Osteocyte (in vitro differentiated cells): ENCODE data around the gene STXBP6. TPM values are rescaled to one million over a fixed set of nuclear protein-coding genes. Genes with fewer than 3 reads are reported as not detected.

Source experiments
- DNase-seq: peaks from one replicate; pipeline ENCODE4 v3.0.0; 2021; ENCODE audit warnings: mixed read lengths; ENCODE audit not compliant: unreplicated experiment; ENCODE audit errors: extremely low spot score
- H3K27ac Mint-ChIP-seq: one replicate; pipeline ENCODE4 v1.8.0; 2021; ENCODE audit warnings: mild to moderate bottlenecking, mixed read lengths; ENCODE audit not compliant: unreplicated experiment
- H3K27me3 Mint-ChIP-seq: one replicate; pipeline ENCODE4 v1.8.0; 2021; ENCODE audit warnings: mixed read lengths; ENCODE audit not compliant: unreplicated experiment
- H3K36me3 Mint-ChIP-seq: one replicate; pipeline ENCODE4 v1.8.0; 2021; ENCODE audit warnings: mixed read lengths; ENCODE audit not compliant: unreplicated experiment
- H3K4me1 Mint-ChIP-seq: one replicate; pipeline ENCODE4 v1.8.0; 2021; ENCODE audit warnings: mixed read lengths; ENCODE audit not compliant: unreplicated experiment
- H3K4me3 Mint-ChIP-seq: one replicate; pipeline ENCODE4 v1.8.0; 2021; ENCODE audit warnings: mild to moderate bottlenecking, moderate library complexity, mixed read lengths; ENCODE audit not compliant: unreplicated experiment
- H3K9me3 Mint-ChIP-seq: one replicate; pipeline ENCODE4 v1.8.0; 2021; ENCODE audit warnings: mixed read lengths; ENCODE audit not compliant: unreplicated experiment
- total RNA-seq: library from RNA; stranded (reverse); gene quantifications from 2 replicates; pipeline ENCODE4 v1.2.1, GENCODE V29; 2021
- TF ChIP-seq, protein P1 (sequence below): fragments of 200-600 bp; sonication (generic); IDR thresholded peaks from 2 replicates; pipeline ENCODE4 v1.5.0; 2021; ENCODE audit warnings: antibody characterized with exemption, mild to moderate bottlenecking, moderate library complexity

The STXBP6 gene
- total RNA-seq, 1 donor from 2014 or later = 6.4 TPM

GRCh38 chr14:24766434-24766833 lies 283.5 kb downstream of the STXBP6 start:
- no peak for DNase-seq
- Mint-ChIP-seq H3K4me1 (no peaks in the 10 kb centered on the region), H3K4me3 (no peak overlapping the region), H3K9me3 (no peaks in the 10 kb centered on the region), H3K36me3 (no peaks in the 10 kb centered on the region), H3K27ac (no peak overlapping the region), H3K27me3 (no peaks in the 10 kb centered on the region)
- TF ChIP-seq, protein P1, sequence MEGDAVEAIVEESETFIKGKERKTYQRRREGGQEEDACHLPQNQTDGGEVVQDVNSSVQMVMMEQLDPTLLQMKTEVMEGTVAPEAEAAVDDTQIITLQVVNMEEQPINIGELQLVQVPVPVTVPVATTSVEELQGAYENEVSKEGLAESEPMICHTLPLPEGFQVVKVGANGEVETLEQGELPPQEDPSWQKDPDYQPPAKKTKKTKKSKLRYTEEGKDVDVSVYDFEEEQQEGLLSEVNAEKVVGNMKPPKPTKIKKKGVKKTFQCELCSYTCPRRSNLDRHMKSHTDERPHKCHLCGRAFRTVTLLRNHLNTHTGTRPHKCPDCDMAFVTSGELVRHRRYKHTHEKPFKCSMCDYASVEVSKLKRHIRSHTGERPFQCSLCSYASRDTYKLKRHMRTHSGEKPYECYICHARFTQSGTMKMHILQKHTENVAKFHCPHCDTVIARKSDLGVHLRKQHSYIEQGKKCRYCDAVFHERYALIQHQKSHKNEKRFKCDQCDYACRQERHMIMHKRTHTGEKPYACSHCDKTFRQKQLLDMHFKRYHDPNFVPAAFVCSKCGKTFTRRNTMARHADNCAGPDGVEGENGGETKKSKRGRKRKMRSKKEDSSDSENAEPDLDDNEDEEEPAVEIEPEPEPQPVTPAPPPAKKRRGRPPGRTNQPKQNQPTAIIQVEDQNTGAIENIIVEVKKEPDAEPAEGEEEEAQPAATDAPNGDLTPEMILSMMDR = no peak

DNA sequence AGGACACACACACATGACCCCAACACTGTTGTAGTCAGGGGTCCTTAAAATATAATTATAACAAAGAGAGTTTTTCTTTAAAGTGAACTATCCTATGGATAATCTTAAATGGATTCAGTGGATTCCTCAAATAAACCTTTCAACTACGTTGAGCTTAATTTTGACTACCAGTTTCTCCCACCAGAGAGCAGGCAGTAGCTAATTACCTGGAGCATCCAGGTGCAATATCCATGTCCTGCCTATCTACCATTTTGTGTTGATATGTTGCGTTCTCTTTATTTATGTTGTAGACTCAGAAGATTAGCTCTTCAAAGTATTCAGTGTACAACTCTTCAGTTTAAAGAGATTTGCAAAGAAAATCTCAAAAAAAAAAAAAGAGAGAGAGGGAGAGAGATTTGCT lies 288.8 kb downstream of the STXBP6 start:
- Mint-ChIP-seq H3K27me3 (peaks cover 10% of the 10 kb centered on the region), H3K4me3 (no peak overlapping the region), H3K27ac (no peak overlapping the region), H3K36me3 (no peaks in the 10 kb centered on the region), H3K9me3 (no peaks in the 10 kb centered on the region), H3K4me1 (no peaks in the 10 kb centered on the region)
- TF ChIP-seq, protein P1 = no peak
- no peak for DNase-seq
